Measurements from ENCODE around the gene YDJC. TPM values are rescaled to one million over a fixed set of nuclear protein-coding genes. Genes with fewer than 3 reads are reported as not detected.

The YDJC gene
- total and polyA plus RNA-seq, 8 donors = 11.2 to 25.1 (median 14.4) TPM

- H3K36me3 ChIP-seq = peaks cover 0 to 51% (median 18%) of the 10 kb centered on the region in 3 donors
- FAIRE-seq = no peak
Observed at GRCh38 chr22:21674638-21675245, 44.9 kb upstream of the YDJC start.

GRCh38 chr22:21673534-21674321 is 43.9 kb upstream of the YDJC start:
- no peak for FAIRE-seq
- H3K4me3 ChIP-seq = no peak overlapping the region
- intact Hi-C loops (cut with DNase I) = no loop called here
- no peaks in the 10 kb centered on the region for H3K9me3 ChIP-seq
- 92 to 96% methylated on average over 10 to 12 of the region's 12 CpGs for WGBS, 2 donors
- peaks cover 0 to 51% (median 18%) of the 10 kb centered on the region in 3 donors for H3K36me3 ChIP-seq
- peak in 1 of 6 donors; percentile 15 for DNase-seq
- no peak overlapping the region for H3K27ac ChIP-seq
- TF ChIP-seq, protein P1, sequence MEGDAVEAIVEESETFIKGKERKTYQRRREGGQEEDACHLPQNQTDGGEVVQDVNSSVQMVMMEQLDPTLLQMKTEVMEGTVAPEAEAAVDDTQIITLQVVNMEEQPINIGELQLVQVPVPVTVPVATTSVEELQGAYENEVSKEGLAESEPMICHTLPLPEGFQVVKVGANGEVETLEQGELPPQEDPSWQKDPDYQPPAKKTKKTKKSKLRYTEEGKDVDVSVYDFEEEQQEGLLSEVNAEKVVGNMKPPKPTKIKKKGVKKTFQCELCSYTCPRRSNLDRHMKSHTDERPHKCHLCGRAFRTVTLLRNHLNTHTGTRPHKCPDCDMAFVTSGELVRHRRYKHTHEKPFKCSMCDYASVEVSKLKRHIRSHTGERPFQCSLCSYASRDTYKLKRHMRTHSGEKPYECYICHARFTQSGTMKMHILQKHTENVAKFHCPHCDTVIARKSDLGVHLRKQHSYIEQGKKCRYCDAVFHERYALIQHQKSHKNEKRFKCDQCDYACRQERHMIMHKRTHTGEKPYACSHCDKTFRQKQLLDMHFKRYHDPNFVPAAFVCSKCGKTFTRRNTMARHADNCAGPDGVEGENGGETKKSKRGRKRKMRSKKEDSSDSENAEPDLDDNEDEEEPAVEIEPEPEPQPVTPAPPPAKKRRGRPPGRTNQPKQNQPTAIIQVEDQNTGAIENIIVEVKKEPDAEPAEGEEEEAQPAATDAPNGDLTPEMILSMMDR (IDR thresholded peaks at IDR 0.05) = no peak
- peaks cover 0 to 3% (median 0%) of the 10 kb centered on the region in 3 donors for H3K4me1 ChIP-seq
- ATAC-seq = no peak
- H3K27me3 ChIP-seq = no peaks in the 10 kb centered on the region

More at GRCh38 chr22:21674638-21675245, 44.9 kb upstream of the YDJC start:
- H3K4me3 ChIP-seq = no peak overlapping the region
- H3K9me3 ChIP-seq = no peaks in the 10 kb centered on the region
- H3K4me1 ChIP-seq = peaks cover 0 to 3% (median 0%) of the 10 kb centered on the region in 3 donors
- DNase-seq (peak in 1 of 6 donors; percentile 11), ATAC-seq (no peak)
- 90 to 95% methylated on average over 12 of the region's 12 CpGs for WGBS, 2 donors
- TF ChIP-seq, protein P1 (IDR thresholded peaks at IDR 0.05) = no peak
- intact Hi-C loops (cut with DNase I) = no loop called here
- no peaks in the 10 kb centered on the region for H3K27me3 ChIP-seq
- no peak overlapping the region for H3K27ac ChIP-seq

- no peak for DNase-seq
Observed at GRCh38 chr22:21672107-21672629, 42.3 kb upstream of the YDJC start.

GRCh38 chr22:21669026-21669425 is 39.2 kb upstream of the YDJC start:
- no peak for FAIRE-seq
- no peak for ATAC-seq
- H3K27ac ChIP-seq = no peak overlapping the region
- H3K4me3 ChIP-seq = no peak overlapping the region
- DNase-seq = no peak
- WGBS, 2 donors = 23 to 26% methylated on average over 8 to 9 of the region's 9 CpGs
- TF ChIP-seq, protein P1 (IDR thresholded peaks at IDR 0.05) = no peak
- H3K36me3 ChIP-seq = peaks cover 0 to 35% (median 14%) of the 10 kb centered on the region in 3 donors
- H3K27me3 ChIP-seq = no peaks in the 10 kb centered on the region
- H3K4me1 ChIP-seq = peaks cover 0 to 7% (median 0%) of the 10 kb centered on the region in 3 donors
- intact Hi-C loops (cut with DNase I) = no loop called here
- no peaks in the 10 kb centered on the region for H3K9me3 ChIP-seq

More at GRCh38 chr22:21672107-21672629, 42.3 kb upstream of the YDJC start:
- 81 to 82% methylated on average over 6 of the region's 6 CpGs for WGBS, 2 donors
- peaks cover 0 to 6% (median 0%) of the 10 kb centered on the region in 3 donors for H3K4me1 ChIP-seq
- H3K27ac ChIP-seq = no peak overlapping the region
- TF ChIP-seq, protein P1 (IDR thresholded peaks at IDR 0.05) = no peak
- no peaks in the 10 kb centered on the region for H3K27me3 ChIP-seq
- intact Hi-C loops (cut with DNase I) = no loop called here
- peaks cover 0 to 51% (median 18%) of the 10 kb centered on the region in 3 donors for H3K36me3 ChIP-seq
- no peak for FAIRE-seq
- H3K9me3 ChIP-seq = no peaks in the 10 kb centered on the region
- H3K4me3 ChIP-seq = no peak overlapping the region
- no peak for ATAC-seq
